SK-N-SH treated with all-trans-retinoic acid at 6 μM for 48 hours (cell line): Measurements from ENCODE around the gene CLPTM1L.

Experiments
- BACH2 ChIP-seq: fragments of 250-450 bp; sonication (Bioruptor Pico); IDR thresholded peaks from 2 replicates; pipeline ENCODE4 v1.9.0; 2021; ENCODE audit warnings: mild to moderate bottlenecking, borderline replicate concordance
- ISL1 ChIP-seq: fragments of 250-450 bp; sonication (Bioruptor Pico); IDR thresholded peaks from 2 replicates; pipeline ENCODE4 v2.1.2; 2022; ENCODE audit warnings: mild to moderate bottlenecking, moderate library complexity
- TF ChIP-seq, protein P1 (sequence below): fragments of 250-450 bp; sonication (Bioruptor Pico); IDR thresholded peaks from 2 replicates; pipeline ENCODE4 v1.5.1; 2021; ENCODE audit warnings: mild to moderate bottlenecking, moderate library complexity
- TF ChIP-seq, protein P2 (sequence below): fragments of 250-450 bp; sonication (Bioruptor Pico); IDR thresholded peaks from 2 replicates; pipeline ENCODE4 v1.8.0; 2021; ENCODE audit warnings: low read depth, mild to moderate bottlenecking, moderate library complexity, borderline replicate concordance

DNA sequence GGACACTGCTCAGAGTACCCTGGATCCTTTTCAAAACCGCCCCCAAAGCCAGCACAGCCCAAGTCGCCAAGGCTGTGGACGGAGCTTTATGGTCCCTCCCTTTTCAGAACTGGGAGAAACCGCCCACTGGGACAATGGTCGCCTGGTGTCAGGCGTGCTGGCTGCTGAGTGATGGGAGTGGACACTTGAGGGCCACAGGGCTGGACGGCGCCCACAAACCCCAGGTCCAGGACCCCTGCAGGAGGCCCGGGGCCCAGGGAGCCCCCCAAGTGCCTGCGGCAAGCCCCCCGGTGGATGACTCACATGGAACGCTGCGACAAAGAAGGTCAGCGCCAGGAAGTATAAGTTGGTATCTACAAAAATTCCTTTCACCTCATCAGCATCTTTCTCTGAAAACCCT, 10.9 kb downstream of the CLPTM1L start:
- TF ChIP-seq BACH2 (CRISPR knock-in tag) (no peak), ISL1 (CRISPR knock-in tag) (no peak)
- TF ChIP-seq, protein P1, sequence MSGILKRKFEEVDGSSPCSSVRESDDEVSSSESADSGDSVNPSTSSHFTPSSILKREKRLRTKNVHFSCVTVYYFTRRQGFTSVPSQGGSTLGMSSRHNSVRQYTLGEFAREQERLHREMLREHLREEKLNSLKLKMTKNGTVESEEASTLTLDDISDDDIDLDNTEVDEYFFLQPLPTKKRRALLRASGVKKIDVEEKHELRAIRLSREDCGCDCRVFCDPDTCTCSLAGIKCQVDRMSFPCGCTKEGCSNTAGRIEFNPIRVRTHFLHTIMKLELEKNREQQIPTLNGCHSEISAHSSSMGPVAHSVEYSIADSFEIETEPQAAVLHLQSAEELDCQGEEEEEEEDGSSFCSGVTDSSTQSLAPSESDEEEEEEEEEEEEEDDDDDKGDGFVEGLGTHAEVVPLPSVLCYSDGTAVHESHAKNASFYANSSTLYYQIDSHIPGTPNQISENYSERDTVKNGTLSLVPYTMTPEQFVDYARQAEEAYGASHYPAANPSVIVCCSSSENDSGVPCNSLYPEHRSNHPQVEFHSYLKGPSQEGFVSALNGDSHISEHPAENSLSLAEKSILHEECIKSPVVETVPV (CRISPR knock-in tag) = no peak
- TF ChIP-seq, protein P2, sequence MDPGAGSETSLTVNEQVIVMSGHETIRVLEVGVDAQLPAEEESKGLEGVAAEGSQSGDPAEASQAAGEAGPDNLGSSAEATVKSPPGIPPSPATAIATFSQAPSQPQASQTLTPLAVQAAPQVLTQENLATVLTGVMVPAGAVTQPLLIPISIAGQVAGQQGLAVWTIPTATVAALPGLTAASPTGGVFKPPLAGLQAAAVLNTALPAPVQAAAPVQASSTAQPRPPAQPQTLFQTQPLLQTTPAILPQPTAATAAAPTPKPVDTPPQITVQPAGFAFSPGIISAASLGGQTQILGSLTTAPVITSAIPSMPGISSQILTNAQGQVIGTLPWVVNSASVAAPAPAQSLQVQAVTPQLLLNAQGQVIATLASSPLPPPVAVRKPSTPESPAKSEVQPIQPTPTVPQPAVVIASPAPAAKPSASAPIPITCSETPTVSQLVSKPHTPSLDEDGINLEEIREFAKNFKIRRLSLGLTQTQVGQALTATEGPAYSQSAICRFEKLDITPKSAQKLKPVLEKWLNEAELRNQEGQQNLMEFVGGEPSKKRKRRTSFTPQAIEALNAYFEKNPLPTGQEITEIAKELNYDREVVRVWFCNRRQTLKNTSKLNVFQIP (CRISPR knock-in tag) = no peak
